H1 (cell line): ENCODE measurements around the gene ZBP1.

ENCODE experiments used
- EZH2 ChIP-seq: fragments of 200-600 bp; sonication (generic); IDR thresholded peaks from 2 replicates; pipeline ENCODE4 v1.7.1; 2012; ENCODE audit warnings: low read depth, mild to moderate bottlenecking, moderate library complexity, low read length, inconsistent platforms; ENCODE audit not compliant: severe bottlenecking
- GTF2F1 ChIP-seq: IDR thresholded peaks from 2 replicates; pipeline ENCODE4 v1.6.1; 2012; ENCODE audit warnings: low read depth, low read length, improper control_type of control experiment, borderline replicate concordance
- HDAC6 ChIP-seq: IDR thresholded peaks from one replicate; pipeline ENCODE4 v1.7.1; 2012; ENCODE audit warnings: low read depth, mild to moderate bottlenecking, inconsistent platforms, low read length, moderate library complexity
- MAFK ChIP-seq: IDR thresholded peaks from 2 replicates; pipeline ENCODE4 v1.6.1; 2012; ENCODE audit warnings: low read depth, mild to moderate bottlenecking, improper control_type of control experiment, low read length
- PHF8 ChIP-seq: fragments of 200-600 bp; sonication (generic); conservative IDR thresholded peaks from 2 replicates; pipeline ENCODE4 v1.7.1; 2012; ENCODE audit warnings: low read depth, mild to moderate bottlenecking, inconsistent platforms, low read length, moderate library complexity
- POLR2A ChIP-seq, 2 experiments: IDR thresholded peaks; 1 replicate in 1 of 2; 2 replicates in 1 of 2; pipeline ENCODE4 v1.6.1; 2011; ENCODE audit warnings: low read depth in 2 of 2, low read length in 2 of 2, mild to moderate bottlenecking in 2 of 2; ENCODE audit errors: control extremely low read depth in 1 of 2
- POLR2AphosphoS5 ChIP-seq: IDR thresholded peaks from 2 replicates; pipeline ENCODE4 v1.6.1; 2011; ENCODE audit warnings: low read depth, low read length
- RFX5 ChIP-seq: IDR thresholded peaks from 2 replicates; pipeline ENCODE4 v1.6.1; 2011; ENCODE audit warnings: low read depth, low read length, improper control_type of control experiment, borderline replicate concordance
- SP1 ChIP-seq: IDR thresholded peaks from 2 replicates; pipeline ENCODE4 v1.6.1; 2011; ENCODE audit warnings: low read depth, low read length
- TCF12 ChIP-seq: IDR thresholded peaks from 2 replicates; pipeline ENCODE4 v1.6.1; 2011; ENCODE audit warnings: low read depth, mild to moderate bottlenecking, low read length
- TEAD4 ChIP-seq: IDR thresholded peaks from 2 replicates; pipeline ENCODE4 v1.6.1; 2012; ENCODE audit warnings: low read depth, low read length, inconsistent platforms, mixed read lengths
- ZNF274 ChIP-seq: IDR thresholded peaks from 2 replicates; pipeline ENCODE4 v1.7.0; 2012; ENCODE audit warnings: low read length, borderline replicate concordance; ENCODE audit errors: extremely low read depth
- TF ChIP-seq, protein P1 (sequence below), 3 experiments: IDR thresholded peaks; 1 replicate in 2 of 3; 2 replicates in 1 of 3; pipeline versions ENCODE4 v1.5.1 to v1.6.1; 2011; ENCODE audit warnings: low read length in 3 of 3, mild to moderate bottlenecking in 3 of 3, inconsistent platforms in 2 of 3, low read depth in 1 of 3, moderate library complexity in 1 of 3; ENCODE audit not compliant: insufficient read depth in 1 of 3; ENCODE audit errors: control extremely low read depth in 1 of 3
- TF ChIP-seq, protein P2 (sequence below): IDR thresholded peaks from 2 replicates; pipeline ENCODE4 v1.6.1; 2012; ENCODE audit warnings: inconsistent platforms

DNA sequence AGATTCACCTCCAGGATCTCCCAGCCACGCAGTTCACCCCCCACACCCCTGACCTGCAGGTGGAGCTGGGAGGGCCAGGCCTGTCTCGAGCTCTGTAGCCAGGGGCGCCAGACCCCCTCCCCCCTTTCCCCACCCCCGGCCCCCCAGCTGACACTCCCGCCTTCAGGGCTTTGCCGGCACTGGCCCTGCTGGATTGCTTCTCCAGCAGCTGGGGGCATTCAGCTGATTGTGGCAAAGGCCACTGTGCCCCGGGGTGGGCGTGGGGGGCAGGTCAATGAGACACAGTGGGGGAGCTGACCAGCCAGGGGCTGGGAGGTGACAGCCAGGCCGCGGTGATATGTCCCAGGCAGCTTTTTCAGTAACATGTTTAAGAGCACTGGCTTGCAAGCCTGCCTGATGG, 22.2 kb downstream of the ZBP1 start:
- TF ChIP-seq, protein P1, sequence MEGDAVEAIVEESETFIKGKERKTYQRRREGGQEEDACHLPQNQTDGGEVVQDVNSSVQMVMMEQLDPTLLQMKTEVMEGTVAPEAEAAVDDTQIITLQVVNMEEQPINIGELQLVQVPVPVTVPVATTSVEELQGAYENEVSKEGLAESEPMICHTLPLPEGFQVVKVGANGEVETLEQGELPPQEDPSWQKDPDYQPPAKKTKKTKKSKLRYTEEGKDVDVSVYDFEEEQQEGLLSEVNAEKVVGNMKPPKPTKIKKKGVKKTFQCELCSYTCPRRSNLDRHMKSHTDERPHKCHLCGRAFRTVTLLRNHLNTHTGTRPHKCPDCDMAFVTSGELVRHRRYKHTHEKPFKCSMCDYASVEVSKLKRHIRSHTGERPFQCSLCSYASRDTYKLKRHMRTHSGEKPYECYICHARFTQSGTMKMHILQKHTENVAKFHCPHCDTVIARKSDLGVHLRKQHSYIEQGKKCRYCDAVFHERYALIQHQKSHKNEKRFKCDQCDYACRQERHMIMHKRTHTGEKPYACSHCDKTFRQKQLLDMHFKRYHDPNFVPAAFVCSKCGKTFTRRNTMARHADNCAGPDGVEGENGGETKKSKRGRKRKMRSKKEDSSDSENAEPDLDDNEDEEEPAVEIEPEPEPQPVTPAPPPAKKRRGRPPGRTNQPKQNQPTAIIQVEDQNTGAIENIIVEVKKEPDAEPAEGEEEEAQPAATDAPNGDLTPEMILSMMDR (IDR thresholded peaks at IDR 0.05; ENCODE audit: control extremely low read depth in 1 of 3, insufficient read depth in 1 of 3, low read depth in 1 of 3, low read length in 3 of 3) = no peak
- TF ChIP-seq ZNF274 (no peak), TEAD4 (no peak), TCF12 (no peak), POLR2AphosphoS5 (no peak), PHF8 (no peak), MAFK (no peak), SP1 (no peak), HDAC6 (no peak), POLR2A (IDR thresholded peaks at IDR 0.05; ENCODE audit: control extremely low read depth in 1 of 2, low read depth in 2 of 2, low read length in 2 of 2) (no peak), EZH2 (no peak), GTF2F1 (no peak), RFX5 (no peak)
- TF ChIP-seq, protein P2, sequence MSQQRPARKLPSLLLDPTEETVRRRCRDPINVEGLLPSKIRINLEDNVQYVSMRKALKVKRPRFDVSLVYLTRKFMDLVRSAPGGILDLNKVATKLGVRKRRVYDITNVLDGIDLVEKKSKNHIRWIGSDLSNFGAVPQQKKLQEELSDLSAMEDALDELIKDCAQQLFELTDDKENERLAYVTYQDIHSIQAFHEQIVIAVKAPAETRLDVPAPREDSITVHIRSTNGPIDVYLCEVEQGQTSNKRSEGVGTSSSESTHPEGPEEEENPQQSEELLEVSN = no peak
